Pulmonary artery endothelial cell (primary cell): ENCODE results near the gene BBLN. TPM values are rescaled to one million over a fixed set of nuclear protein-coding genes. Genes with fewer than 3 reads are reported as not detected.

Experiments used
- DNase-seq: peaks from one replicate; pipeline ENCODE4 v3.0.0-alpha.2; 2011; ENCODE audit warnings: low read depth, low spot score
- total RNA-seq: library from RNA; depleted of rRNA; stranded (reverse); fragments of >200 nt; gene quantifications from 2 replicates; pipeline ENCODE4 v1.2.3, GENCODE V29; 2014

Gene BBLN
- total RNA-seq, 1 donor from 2014 or later: 31.5 TPM

GRCh38 chr9:128144239-128145181, 15.6 kb upstream of the BBLN start:
- no peak for DNase-seq

GRCh38 chr9:128145536-128145935, 14.5 kb upstream of the BBLN start:
- no peak for DNase-seq

- no peak for DNase-seq
These were observed 14.1 kb upstream of the BBLN start for GRCh38 chr9:128145951-128146351.

- DNase-seq: no peak
These were observed 13.4 kb upstream of the BBLN start for GRCh38 chr9:128146591-128147120.

GRCh38 chr9:128148509-128149000, 11.5 kb upstream of the BBLN start:
- DNase-seq: no peak

GRCh38 chr9:128149001-128149701, 10.9 kb upstream of the BBLN start, which contains the start of gene LCN2:
Gene LCN2, plus strand, starts transcription at chr9:128149453. Its CDS starts 73 bp downstream, at chr9:128149526.
- DNase-seq: no peak

- DNase-seq: no peak
These were observed 10.0 kb upstream of the BBLN start for GRCh38 chr9:128149951-128150593.

GRCh38 chr9:128150594-128151308, 9.3 kb upstream of the BBLN start:
- no peak for DNase-seq

- no peak for DNase-seq
These were observed 8.5 kb upstream of the BBLN start for GRCh38 chr9:128151309-128152132.

- DNase-seq: no peak
These were observed 7.7 kb upstream of the BBLN start for GRCh38 chr9:128152133-128153059.

- DNase-seq: no peak
These were observed 6.8 kb upstream of the BBLN start for GRCh38 chr9:128153060-128153946.

- DNase-seq: no peak
These were observed 5.9 kb upstream of the BBLN start for GRCh38 chr9:128153947-128154695.

GRCh38 chr9:128155736-128156500, 4.1 kb upstream of the BBLN start:
- DNase-seq: no peak

GRCh38 chr9:128159522-128159783, 612 bp upstream of the BBLN start:
- DNase-seq: no peak

GRCh38 chr9:128160603-128160987, 530 bp downstream of the BBLN start:
- no peak for DNase-seq

GRCh38 chr9:128161215-128161902, 1.3 kb downstream of the BBLN start:
- no peak for DNase-seq
